Upper lobe of left lung (tissue), 6 donors: ENCODE measurements around the gene COL12A1. TPM values are rescaled to one million over a fixed set of nuclear protein-coding genes. Genes with fewer than 3 reads are reported as not detected.

Experiments
- ATAC-seq, 2 donors: fragments of 200-7000 bp; cut with Tn5 transposase; one replicate each; pipeline ENCODE4 v1.9.1; 2022; ENCODE audit warnings: mild to moderate bottlenecking in 2 of 2, moderate library complexity in 2 of 2; ENCODE audit not compliant: low FRiP score in 2 of 2
- DNase-seq, 2 donors: peaks; one replicate each; pipeline ENCODE4 v3.0.0-alpha.2; 2019 to 2020
- H3K27ac ChIP-seq, 4 donors: fragments of 200-600 bp; sonication (generic); one replicate each; pipeline ENCODE4 v1.5.1; 2016 to 2019
- H3K27me3 ChIP-seq, 4 donors: fragments of 200-600 bp; sonication (generic); one replicate each; pipeline ENCODE4 v1.5.1; 2017 to 2019
- H3K36me3 ChIP-seq, 4 donors: fragments of 200-600 bp; sonication (generic); one replicate each; pipeline ENCODE4 v1.5.1; 2016 to 2019
- H3K4me1 ChIP-seq, 4 donors: fragments of 200-600 bp; sonication (generic); one replicate each; pipeline ENCODE4 v1.5.1; 2018 to 2019
- H3K4me3 ChIP-seq, 4 donors: fragments of 200-600 bp; sonication (generic); one replicate each; pipeline ENCODE4 v1.5.1; 2017 to 2019; ENCODE audit warnings: mild to moderate bottlenecking in 2 of 4, moderate library complexity in 1 of 4
- H3K9me3 ChIP-seq, 4 donors: fragments of 200-600 bp; sonication (generic); one replicate each; pipeline ENCODE4 v1.5.1; 2018 to 2019
- EP300 ChIP-seq, 4 donors: sonication (generic); formaldehyde crosslinking; IDR thresholded peaks; one replicate each; pipeline ENCODE4 v1.5.1; 2017; ENCODE audit warnings: antibody characterized with exemption in 4 of 4, control low read depth in 2 of 4
- POLR2A ChIP-seq, 4 donors: fragments of 450-650 bp; IDR thresholded peaks; one replicate each; pipeline ENCODE4 v1.5.1; 2016 to 2017; ENCODE audit warnings: antibody characterized with exemption in 4 of 4, mild to moderate bottlenecking in 2 of 4
- POLR2AphosphoS5 ChIP-seq, 2 donors: sonication (generic); formaldehyde crosslinking; IDR thresholded peaks; one replicate each; pipeline ENCODE4 v1.5.1; 2017; ENCODE audit warnings: antibody characterized with exemption in 2 of 2
- WGBS, 2 donors: methylation state at CpG; one replicate each; pipeline ENCODE4 v1.1.5; 2017 to 2018; 5-methylcytosine and 5-hydroxymethylcytosine counted together
- total RNA-seq, 6 donors: library from RNA; depleted of rRNA in 4 of 6; stranded (reverse); fragments of >200 nt in 4 of 6; gene quantifications; one replicate each; pipeline versions ENCODE4 v1.1.0 to v1.2.1, GENCODE V29; 2016 to 2021
- TF ChIP-seq, protein P1 (sequence below), 6 experiments: fragments of 450-650 bp in 4 of 6; fragments of 200-600 bp in 2 of 6; sonication (generic) in 2 of 6; IDR thresholded peaks; one replicate each; pipeline ENCODE4 v1.5.1; 2016 to 2019; ENCODE audit warnings: antibody characterized with exemption in 6 of 6
- donor health status: DM: no; HTN: no; CAD: no; lungs with moderate emphysema.
- donor health status: DM: no; HTN: yes; CAD: no; lungs with severe emphysema.

Gene COL12A1
- total RNA-seq, 6 donors from 2014 or later: 33.3 to 176 (median 76.9) TPM

DNA sequence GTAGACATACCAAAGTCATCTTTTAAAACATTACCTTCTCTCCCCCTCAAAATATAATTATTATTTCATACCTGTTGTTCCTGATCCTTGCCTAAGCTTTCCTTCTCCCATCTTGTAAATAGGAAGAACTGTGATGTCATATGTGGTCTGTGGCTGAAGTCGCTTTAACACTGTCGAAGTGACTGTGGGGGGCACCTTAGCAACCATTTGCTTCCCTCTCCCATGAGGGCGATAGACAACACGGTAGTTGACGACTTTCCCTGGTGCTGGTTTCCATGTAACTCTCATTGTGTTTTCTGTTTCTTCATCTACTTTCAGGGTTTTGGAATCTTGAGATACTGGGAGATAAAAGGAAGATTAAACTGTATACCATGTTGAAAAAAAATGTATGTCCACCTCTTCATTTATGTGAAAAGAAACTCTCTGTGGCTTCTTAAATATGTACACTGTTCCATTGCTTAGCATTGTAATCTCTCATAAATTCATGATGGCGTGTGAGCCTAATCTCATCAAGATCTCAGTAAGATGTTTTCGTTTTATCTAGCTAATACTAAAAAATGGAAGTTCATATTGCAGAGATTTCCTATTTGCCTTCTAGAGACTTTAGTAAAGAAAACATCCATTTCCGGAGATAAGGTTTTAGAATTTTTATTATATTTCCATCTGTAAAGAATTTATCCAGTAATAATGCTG lies 49.5 kb downstream of the COL12A1 start:
- H3K27ac ChIP-seq: no peak overlapping the region
- WGBS, 2 donors: 86 to 89% methylated on average over 8 of the region's 8 CpGs
- no peaks in the 10 kb centered on the region for H3K27me3 ChIP-seq

GRCh38 chr6:75155631-75156030 lies 50.2 kb downstream of the COL12A1 start:
- TF ChIP-seq POLR2A (IDR thresholded peaks at IDR 0.05) (no peak), POLR2AphosphoS5 (IDR thresholded peaks at IDR 0.05) (no peak), EP300 (IDR thresholded peaks at IDR 0.05) (no peak)
- TF ChIP-seq, protein P1, sequence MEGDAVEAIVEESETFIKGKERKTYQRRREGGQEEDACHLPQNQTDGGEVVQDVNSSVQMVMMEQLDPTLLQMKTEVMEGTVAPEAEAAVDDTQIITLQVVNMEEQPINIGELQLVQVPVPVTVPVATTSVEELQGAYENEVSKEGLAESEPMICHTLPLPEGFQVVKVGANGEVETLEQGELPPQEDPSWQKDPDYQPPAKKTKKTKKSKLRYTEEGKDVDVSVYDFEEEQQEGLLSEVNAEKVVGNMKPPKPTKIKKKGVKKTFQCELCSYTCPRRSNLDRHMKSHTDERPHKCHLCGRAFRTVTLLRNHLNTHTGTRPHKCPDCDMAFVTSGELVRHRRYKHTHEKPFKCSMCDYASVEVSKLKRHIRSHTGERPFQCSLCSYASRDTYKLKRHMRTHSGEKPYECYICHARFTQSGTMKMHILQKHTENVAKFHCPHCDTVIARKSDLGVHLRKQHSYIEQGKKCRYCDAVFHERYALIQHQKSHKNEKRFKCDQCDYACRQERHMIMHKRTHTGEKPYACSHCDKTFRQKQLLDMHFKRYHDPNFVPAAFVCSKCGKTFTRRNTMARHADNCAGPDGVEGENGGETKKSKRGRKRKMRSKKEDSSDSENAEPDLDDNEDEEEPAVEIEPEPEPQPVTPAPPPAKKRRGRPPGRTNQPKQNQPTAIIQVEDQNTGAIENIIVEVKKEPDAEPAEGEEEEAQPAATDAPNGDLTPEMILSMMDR (IDR thresholded peaks at IDR 0.05): no peak
- Histone ChIP-seq H3K9me3 (no peaks in the 10 kb centered on the region), H3K36me3 (no peaks in the 10 kb centered on the region), H3K27me3 (no peaks in the 10 kb centered on the region), H3K4me1 (no peaks in the 10 kb centered on the region), H3K4me3 (no peak overlapping the region), H3K27ac (no peak overlapping the region)
- WGBS, 2 donors: 76% methylated on average over 5 of the region's 5 CpGs
- ATAC-seq (no peak), DNase-seq (no peak)

More for the DNA sequence above, 49.5 kb downstream of the COL12A1 start:
- Histone ChIP-seq H3K4me3 (no peak overlapping the region), H3K36me3 (no peaks in the 10 kb centered on the region), H3K9me3 (no peaks in the 10 kb centered on the region), H3K4me1 (no peaks in the 10 kb centered on the region)
- TF ChIP-seq POLR2A (IDR thresholded peaks at IDR 0.05): no peak
- DNase-seq (no peak), ATAC-seq (no peak)

DNA sequence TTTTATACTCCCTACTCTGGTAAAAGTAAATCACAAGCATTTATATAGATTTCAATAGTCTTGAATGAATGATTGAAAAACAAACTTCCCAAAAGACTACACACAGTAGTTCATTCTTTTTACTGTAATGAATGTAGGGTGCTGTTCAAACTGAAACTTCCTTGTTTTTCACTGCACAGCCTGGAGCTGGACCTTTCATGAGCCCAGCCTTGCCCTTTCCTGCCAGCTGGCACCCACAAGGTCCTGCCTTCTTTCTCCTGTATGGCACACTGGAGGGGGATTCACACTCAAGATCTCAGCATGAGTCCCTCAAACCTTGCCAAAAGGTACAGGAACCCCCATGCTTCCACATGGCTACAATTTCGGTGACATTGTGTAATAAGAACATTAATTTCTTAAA lies 50.9 kb downstream of the COL12A1 start:
- no peak for ATAC-seq
- no peak overlapping the region for H3K4me3 ChIP-seq
- TF ChIP-seq POLR2A (IDR thresholded peaks at IDR 0.05) (no peak), EP300 (IDR thresholded peaks at IDR 0.05) (no peak), POLR2AphosphoS5 (IDR thresholded peaks at IDR 0.05) (no peak)
- TF ChIP-seq, protein P1 (IDR thresholded peaks at IDR 0.05): no peak

GRCh38 chr6:75150685-75151412 lies 55.0 kb downstream of the COL12A1 start:
- Histone ChIP-seq H3K27ac (no peak overlapping the region), H3K4me3 (no peak overlapping the region), H3K27me3 (no peaks in the 10 kb centered on the region), H3K36me3 (no peaks in the 10 kb centered on the region), H3K4me1 (no peaks in the 10 kb centered on the region), H3K9me3 (no peaks in the 10 kb centered on the region)
- 78 to 81% methylated on average over 6 of the region's 6 CpGs for whole genome bisulfite sequencing, 2 donors
- no peak for DNase-seq
- ATAC-seq: no peak
- no peak for TF ChIP-seq POLR2A (IDR thresholded peaks at IDR 0.05)
- TF ChIP-seq POLR2AphosphoS5 (IDR thresholded peaks at IDR 0.05): no peak
- TF ChIP-seq, protein P1 (IDR thresholded peaks at IDR 0.05): no peak
- TF ChIP-seq EP300 (IDR thresholded peaks at IDR 0.05): no peak

More for the DNA sequence above, 50.9 kb downstream of the COL12A1 start:
- Histone ChIP-seq H3K36me3 (no peaks in the 10 kb centered on the region), H3K4me1 (no peaks in the 10 kb centered on the region), H3K27ac (no peak overlapping the region), H3K9me3 (no peaks in the 10 kb centered on the region), H3K27me3 (no peaks in the 10 kb centered on the region)
- DNase-seq: no peak
- 93 to 100% methylated on average over 1 of the region's 1 CpG for WGBS, 2 donors

DNA sequence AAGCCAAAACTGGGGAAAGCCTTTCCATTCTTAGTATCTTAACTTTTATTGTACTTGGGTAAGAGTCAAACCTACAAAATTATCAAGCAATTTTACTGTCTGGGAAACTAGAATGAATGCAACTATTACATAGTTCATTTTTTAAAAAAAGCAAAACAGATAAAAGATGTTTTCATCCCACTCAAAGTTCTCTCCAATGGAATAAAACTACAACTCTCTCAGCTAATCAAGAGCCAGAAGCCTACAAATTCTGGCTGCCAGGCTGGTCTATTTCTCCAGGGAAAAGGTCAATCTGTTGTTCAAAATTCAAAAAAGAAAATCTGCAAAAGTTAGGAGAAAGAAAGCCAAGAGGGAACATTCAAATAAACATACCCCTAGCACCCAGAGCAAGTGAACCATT lies 56.2 kb downstream of the COL12A1 start:
- H3K9me3 ChIP-seq: no peaks in the 10 kb centered on the region
- DNase-seq (no peak), ATAC-seq (peak in 1 of 2 donors; percentile 31)
- no peaks in the 10 kb centered on the region for H3K4me1 ChIP-seq
- no peak for TF ChIP-seq EP300 (IDR thresholded peaks at IDR 0.05)
- TF ChIP-seq, protein P1 (IDR thresholded peaks at IDR 0.05): no peak
- no peak for TF ChIP-seq POLR2A (IDR thresholded peaks at IDR 0.05)
- TF ChIP-seq POLR2AphosphoS5 (IDR thresholded peaks at IDR 0.05): no peak
- H3K4me3 ChIP-seq: no peak overlapping the region
- H3K27me3 ChIP-seq: no peaks in the 10 kb centered on the region
- no peaks in the 10 kb centered on the region for H3K36me3 ChIP-seq
- no peak overlapping the region for H3K27ac ChIP-seq
